HL-60 (cell line): ENCODE data around the gene CACNA1S.

ENCODE experiments used
- DNase-seq, 2 experiments: peaks; one replicate each; pipeline ENCODE4 v3.0.0-alpha.2; 2010 to 2020; ENCODE audit warnings: low read depth in 1 of 2, low spot score in 1 of 2
- H3K27ac ChIP-seq: fragments of 250-450 bp; sonication (Bioruptor Pico); replicated peaks from 2 replicates; pipeline ENCODE4 v1.5.1; 2020; ENCODE audit warnings: mild to moderate bottlenecking, moderate library complexity
- H3K27me3 ChIP-seq: fragments of 250-450 bp; sonication (Bioruptor Pico); 2 replicates; pipeline ENCODE4 v1.5.1; 2021; ENCODE audit warnings: mild to moderate bottlenecking, moderate library complexity; ENCODE audit not compliant: insufficient read depth, poor library complexity, severe bottlenecking
- H3K4me3 ChIP-seq: replicated peaks from 2 replicates; pipeline ENCODE4 v1.5.1; 2011; ENCODE audit warnings: mild to moderate bottlenecking, control low read depth, low read length; ENCODE audit not compliant: insufficient read depth
- CTCF ChIP-seq: IDR thresholded peaks from one replicate; pipeline ENCODE4 v1.5.1; 2011; ENCODE audit warnings: low read length, control low read depth, inconsistent platforms; ENCODE audit not compliant: insufficient read depth
- GABPA ChIP-seq: IDR thresholded peaks from 2 replicates; pipeline ENCODE4 v1.6.1; 2012; ENCODE audit warnings: low read depth
- POLR2AphosphoS5 ChIP-seq: IDR thresholded peaks from 2 replicates; pipeline ENCODE4 v1.6.1; 2012; ENCODE audit warnings: low read depth
- REST ChIP-seq: IDR thresholded peaks from 2 replicates; pipeline ENCODE4 v1.6.1; 2012; ENCODE audit warnings: low read depth; ENCODE audit not compliant: insufficient replicate concordance
- SPI1 ChIP-seq: IDR thresholded peaks from 2 replicates; pipeline ENCODE4 v1.6.1; 2012; ENCODE audit warnings: low read depth, mild to moderate bottlenecking, borderline replicate concordance

The CACNA1S gene

GRCh38 chr1:201036188-201036842, 75.9 kb downstream of the CACNA1S start:
- no peaks in the 10 kb centered on the region for H3K27me3 ChIP-seq
- TF ChIP-seq GABPA (no peak), REST (no peak), POLR2AphosphoS5 (no peak), SPI1 (no peak), CTCF (no peak)
- no peak for DNase-seq
- no peak overlapping the region for H3K4me3 ChIP-seq
- H3K27ac ChIP-seq, result no peak overlapping the region

- no peak for TF ChIP-seq SPI1
- no peak for TF ChIP-seq REST
- no peak for TF ChIP-seq GABPA
- no peak for TF ChIP-seq CTCF
- TF ChIP-seq POLR2AphosphoS5, result no peak
- no peak overlapping the region for H3K4me3 ChIP-seq
- H3K27ac ChIP-seq, result no peak overlapping the region
- H3K27me3 ChIP-seq, result no peaks in the 10 kb centered on the region
- no peak for DNase-seq
Observed at GRCh38 chr1:201034671-201035070, 77.6 kb downstream of the CACNA1S start.

GRCh38 chr1:201032408-201032807, 79.8 kb downstream of the CACNA1S start:
- no peak for DNase-seq
- Histone ChIP-seq H3K27me3 (no peaks in the 10 kb centered on the region), H3K4me3 (no peak overlapping the region), H3K27ac (no peak overlapping the region)
- TF ChIP-seq CTCF (no peak), GABPA (no peak), SPI1 (no peak), REST (no peak), POLR2AphosphoS5 (no peak)
